ENCODE data around the gene UHRF1. TPM values are rescaled to one million over a fixed set of nuclear protein-coding genes. Genes with fewer than 3 reads are reported as not detected.

The UHRF1 gene
- total and polyA plus RNA-seq, 2 of the 13 experiments (the other 11 are each of a cell fraction or from before 2014, with no cell fraction given), result 6.8 to 78.4 TPM

DNA sequence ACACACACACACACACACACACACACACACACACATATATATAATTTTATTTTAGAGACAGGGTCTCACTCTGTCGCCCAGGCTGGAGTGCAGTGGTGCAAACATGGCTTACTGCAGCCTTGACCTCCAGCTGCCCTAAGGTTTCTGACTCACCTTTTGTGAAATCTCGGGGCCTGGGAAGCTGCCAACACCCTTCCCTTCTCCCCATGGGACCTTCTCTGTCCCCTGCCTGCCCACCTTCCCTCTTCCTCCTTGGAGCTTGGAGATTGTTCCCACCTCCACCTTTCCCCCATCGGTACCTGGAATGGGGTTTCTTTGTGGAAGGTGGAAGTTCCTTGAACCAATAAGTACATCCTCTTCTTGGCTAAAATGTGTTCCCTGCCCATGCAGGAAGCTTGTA is 12.9 kb upstream of the UHRF1 start (continued):
- TF ChIP-seq, protein P1, sequence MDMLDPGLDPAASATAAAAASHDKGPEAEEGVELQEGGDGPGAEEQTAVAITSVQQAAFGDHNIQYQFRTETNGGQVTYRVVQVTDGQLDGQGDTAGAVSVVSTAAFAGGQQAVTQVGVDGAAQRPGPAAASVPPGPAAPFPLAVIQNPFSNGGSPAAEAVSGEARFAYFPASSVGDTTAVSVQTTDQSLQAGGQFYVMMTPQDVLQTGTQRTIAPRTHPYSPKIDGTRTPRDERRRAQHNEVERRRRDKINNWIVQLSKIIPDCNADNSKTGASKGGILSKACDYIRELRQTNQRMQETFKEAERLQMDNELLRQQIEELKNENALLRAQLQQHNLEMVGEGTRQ (IDR thresholded peaks at IDR 0.05; ENCODE audit: low read depth, low read length), result no peak
- TF ChIP-seq, protein P1 (CRISPR knock-in tag; IDR thresholded peaks at IDR 0.05; ENCODE audit: borderline replicate concordance), result no peak

- H3K27ac ChIP-seq (ENCODE audit: extremely low read length, insufficient read depth, low read length), result no peak overlapping the region
- 78% methylated on average over 7 of the region's 7 CpGs for WGBS (ENCODE audit: low lambda C conversion rate)
- H3K9me3 ChIP-seq (ENCODE audit: low read length), result no peaks in the 10 kb centered on the region
- ATAC-seq, result no peak
- TF ChIP-seq, protein P2, sequence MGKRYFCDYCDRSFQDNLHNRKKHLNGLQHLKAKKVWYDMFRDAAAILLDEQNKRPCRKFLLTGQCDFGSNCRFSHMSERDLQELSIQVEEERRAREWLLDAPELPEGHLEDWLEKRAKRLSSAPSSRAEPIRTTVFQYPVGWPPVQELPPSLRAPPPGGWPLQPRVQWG (CRISPR knock-in tag; IDR thresholded peaks at IDR 0.05; ENCODE audit: borderline replicate concordance, low read depth), result no peak
- TF ChIP-seq PPARG (CRISPR knock-in tag; conservative IDR thresholded peaks at IDR 0.05) (no peak), MIER3 (CRISPR knock-in tag; IDR thresholded peaks at IDR 0.05; ENCODE audit: borderline replicate concordance) (no peak), KDM1A (CRISPR knock-in tag; IDR thresholded peaks at IDR 0.05) (no peak), HOXA3 (CRISPR knock-in tag; IDR thresholded peaks at IDR 0.05) (no peak), ZFP91 (CRISPR knock-in tag; IDR thresholded peaks at IDR 0.05; ENCODE audit: borderline replicate concordance) (no peak), AKAP8 (CRISPR knock-in tag; IDR thresholded peaks at IDR 0.05) (no peak)
- TF ChIP-seq, protein P3, sequence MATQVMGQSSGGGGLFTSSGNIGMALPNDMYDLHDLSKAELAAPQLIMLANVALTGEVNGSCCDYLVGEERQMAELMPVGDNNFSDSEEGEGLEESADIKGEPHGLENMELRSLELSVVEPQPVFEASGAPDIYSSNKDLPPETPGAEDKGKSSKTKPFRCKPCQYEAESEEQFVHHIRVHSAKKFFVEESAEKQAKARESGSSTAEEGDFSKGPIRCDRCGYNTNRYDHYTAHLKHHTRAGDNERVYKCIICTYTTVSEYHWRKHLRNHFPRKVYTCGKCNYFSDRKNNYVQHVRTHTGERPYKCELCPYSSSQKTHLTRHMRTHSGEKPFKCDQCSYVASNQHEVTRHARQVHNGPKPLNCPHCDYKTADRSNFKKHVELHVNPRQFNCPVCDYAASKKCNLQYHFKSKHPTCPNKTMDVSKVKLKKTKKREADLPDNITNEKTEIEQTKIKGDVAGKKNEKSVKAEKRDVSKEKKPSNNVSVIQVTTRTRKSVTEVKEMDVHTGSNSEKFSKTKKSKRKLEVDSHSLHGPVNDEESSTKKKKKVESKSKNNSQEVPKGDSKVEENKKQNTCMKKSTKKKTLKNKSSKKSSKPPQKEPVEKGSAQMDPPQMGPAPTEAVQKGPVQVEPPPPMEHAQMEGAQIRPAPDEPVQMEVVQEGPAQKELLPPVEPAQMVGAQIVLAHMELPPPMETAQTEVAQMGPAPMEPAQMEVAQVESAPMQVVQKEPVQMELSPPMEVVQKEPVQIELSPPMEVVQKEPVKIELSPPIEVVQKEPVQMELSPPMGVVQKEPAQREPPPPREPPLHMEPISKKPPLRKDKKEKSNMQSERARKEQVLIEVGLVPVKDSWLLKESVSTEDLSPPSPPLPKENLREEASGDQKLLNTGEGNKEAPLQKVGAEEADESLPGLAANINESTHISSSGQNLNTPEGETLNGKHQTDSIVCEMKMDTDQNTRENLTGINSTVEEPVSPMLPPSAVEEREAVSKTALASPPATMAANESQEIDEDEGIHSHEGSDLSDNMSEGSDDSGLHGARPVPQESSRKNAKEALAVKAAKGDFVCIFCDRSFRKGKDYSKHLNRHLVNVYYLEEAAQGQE (IDR thresholded peaks at IDR 0.05; ENCODE audit: borderline replicate concordance in 1 of 2, low read depth in 1 of 2, low read length in 2 of 2), result no peak
- TF ChIP-seq, protein P4, sequence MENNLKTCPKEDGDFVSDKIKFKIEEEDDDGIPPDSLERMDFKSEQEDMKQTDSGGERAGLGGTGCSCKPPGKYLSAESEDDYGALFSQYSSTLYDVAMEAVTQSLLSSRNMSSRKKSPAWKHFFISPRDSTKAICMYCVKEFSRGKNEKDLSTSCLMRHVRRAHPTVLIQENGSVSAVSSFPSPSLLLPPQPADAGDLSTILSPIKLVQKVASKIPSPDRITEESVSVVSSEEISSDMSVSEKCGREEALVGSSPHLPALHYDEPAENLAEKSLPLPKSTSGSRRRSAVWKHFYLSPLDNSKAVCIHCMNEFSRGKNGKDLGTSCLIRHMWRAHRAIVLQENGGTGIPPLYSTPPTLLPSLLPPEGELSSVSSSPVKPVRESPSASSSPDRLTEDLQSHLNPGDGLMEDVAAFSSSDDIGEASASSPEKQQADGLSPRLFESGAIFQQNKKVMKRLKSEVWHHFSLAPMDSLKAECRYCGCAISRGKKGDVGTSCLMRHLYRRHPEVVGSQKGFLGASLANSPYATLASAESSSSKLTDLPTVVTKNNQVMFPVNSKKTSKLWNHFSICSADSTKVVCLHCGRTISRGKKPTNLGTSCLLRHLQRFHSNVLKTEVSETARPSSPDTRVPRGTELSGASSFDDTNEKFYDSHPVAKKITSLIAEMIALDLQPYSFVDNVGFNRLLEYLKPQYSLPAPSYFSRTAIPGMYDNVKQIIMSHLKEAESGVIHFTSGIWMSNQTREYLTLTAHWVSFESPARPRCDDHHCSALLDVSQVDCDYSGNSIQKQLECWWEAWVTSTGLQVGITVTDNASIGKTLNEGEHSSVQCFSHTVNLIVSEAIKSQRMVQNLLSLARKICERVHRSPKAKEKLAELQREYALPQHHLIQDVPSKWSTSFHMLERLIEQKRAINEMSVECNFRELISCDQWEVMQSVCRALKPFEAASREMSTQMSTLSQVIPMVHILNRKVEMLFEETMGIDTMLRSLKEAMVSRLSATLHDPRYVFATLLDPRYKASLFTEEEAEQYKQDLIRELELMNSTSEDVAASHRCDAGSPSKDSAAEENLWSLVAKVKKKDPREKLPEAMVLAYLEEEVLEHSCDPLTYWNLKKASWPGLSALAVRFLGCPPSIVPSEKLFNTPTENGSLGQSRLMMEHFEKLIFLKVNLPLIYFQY (CRISPR knock-in tag; IDR thresholded peaks at IDR 0.05; ENCODE audit: borderline replicate concordance), result no peak
- H3K27me3 ChIP-seq (ENCODE audit: control insufficient read depth in 1 of 2, insufficient read depth in 2 of 2, low read length in 2 of 2), result no peaks in the 10 kb centered on the region
- H3K79me2 ChIP-seq (ENCODE audit: insufficient read depth, low read length), result no peaks in the 10 kb centered on the region
- no peak overlapping the region for H2AFZ ChIP-seq (ENCODE audit: low read length)
- no peak for DNase-seq (ENCODE audit: low spot score)
- H4K20me1 ChIP-seq (ENCODE audit: insufficient read depth, low read length), result no peaks in the 10 kb centered on the region
- no peak overlapping the region for H3K9ac ChIP-seq (ENCODE audit: insufficient read depth, low read depth, low read length)
- H3K4me1 ChIP-seq (ENCODE audit: insufficient read depth, low read length), result peaks cover 26% of the 10 kb centered on the region
- no peaks in the 10 kb centered on the region for H3K36me3 ChIP-seq (replicated peaks in 1 of 2; ENCODE audit: control insufficient read depth in 1 of 2, insufficient read depth in 2 of 2, low read length in 2 of 2)
- ChIA-PET CTCF (ENCODE audit: low intra/inter-chr PET ratio, low total read pairs) (no interaction called here), POLR2A (interaction anchor here (1.0 to 1.2 kb wide), 2 partner anchors 24 to 27 kb away, joined by 3 read pairs; no protein-coding TSS in a partner anchor)
- intact Hi-C loops (cut with micrococcal nuclease; ENCODE audit: unreplicated experiment), result no loop called here
- H3K4me2 ChIP-seq (ENCODE audit: low read depth, low read length), result no peak overlapping the region
- BruUV-seq (replicated peaks), result no TSS peak
- in situ Hi-C loops (cut with HindIII; ENCODE audit: extremely low pct_ligation_motif_present, low pct_unique_long_range_greater_than_20kb), result no loop called here
- FAIRE-seq, result no peak
- no peak overlapping the region for H3K4me3 ChIP-seq (replicated peaks in 1 of 3; ENCODE audit: insufficient read depth in 1 of 3, low read depth in 2 of 3, low read length in 3 of 3)
These were observed 12.2 kb upstream of the UHRF1 start for GRCh38 chr19:4897146-4897545.
